ENCODE measurements around the gene C6. TPM values are rescaled to one million over a fixed set of nuclear protein-coding genes. Genes with fewer than 3 reads are reported as not detected.

The C6 gene
- total and polyA plus RNA-seq, 2 of the 13 experiments (the other 11 are each of a cell fraction or from before 2014, with no cell fraction given): 0.28 to 4.7 TPM

DNA sequence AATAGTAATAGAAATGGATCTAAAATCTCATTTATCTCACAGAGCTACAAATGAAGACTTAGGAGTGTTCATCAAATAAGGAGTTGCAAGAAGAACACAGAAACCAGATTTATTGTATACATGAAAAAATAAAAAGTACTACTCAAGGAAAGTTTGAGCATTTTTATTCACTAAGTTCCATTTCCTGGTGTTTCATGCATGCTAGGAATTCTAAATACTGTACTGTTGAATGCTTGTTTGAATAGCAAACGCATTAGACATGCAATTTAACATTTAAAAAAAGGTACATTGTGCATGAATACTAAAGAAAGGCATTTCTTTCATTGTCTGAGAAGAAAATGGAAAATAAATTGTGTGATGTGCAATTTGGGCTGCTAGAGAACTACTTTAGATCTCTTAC lies 52.1 kb downstream of the C6 start:
- Histone ChIP-seq H3K36me3 (replicated peaks in 1 of 2; ENCODE audit: control insufficient read depth in 1 of 2, insufficient read depth in 2 of 2, low read length in 2 of 2) (no peaks in the 10 kb centered on the region), H3K27me3 (ENCODE audit: control insufficient read depth in 1 of 2, insufficient read depth in 2 of 2, low read length in 2 of 2) (no peaks in the 10 kb centered on the region), H3K4me1 (ENCODE audit: insufficient read depth, low read length) (no peaks in the 10 kb centered on the region), H3K79me2 (ENCODE audit: insufficient read depth, low read length) (no peaks in the 10 kb centered on the region), H3K27ac (ENCODE audit: extremely low read length, insufficient read depth, low read length) (no peak overlapping the region), H3K4me3 (replicated peaks in 1 of 3; ENCODE audit: insufficient read depth in 1 of 3, low read depth in 2 of 3, low read length in 3 of 3) (no peak overlapping the region), H2AFZ (ENCODE audit: low read length) (no peak overlapping the region), H3K4me2 (ENCODE audit: low read depth, low read length) (no peak overlapping the region), H4K20me1 (ENCODE audit: insufficient read depth, low read length) (no peaks in the 10 kb centered on the region), H3K9ac (ENCODE audit: insufficient read depth, low read depth, low read length) (no peak overlapping the region), H3K9me3 (ENCODE audit: low read length) (0 out of 2 replicates have a peak, but pooled peaks cover 1% of the 10 kb centered on the region)
- ChIA-PET CTCF (ENCODE audit: low intra/inter-chr PET ratio, low total read pairs) (no interaction called here), POLR2A (no interaction called here)
- 0% methylated on average over 1 of the region's 1 CpG for WGBS (ENCODE audit: low lambda C conversion rate)
- no peak for ATAC-seq
- in situ Hi-C loops (cut with HindIII; ENCODE audit: extremely low pct_ligation_motif_present, low pct_unique_long_range_greater_than_20kb): no loop called here
- BruUV-seq (replicated peaks): no TSS peak
- no peak for TF ChIP-seq ZNF24 (IDR thresholded peaks at IDR 0.05)
- no peak for TF ChIP-seq GATA4 (IDR thresholded peaks at IDR 0.05; ENCODE audit: borderline replicate concordance, low read depth)
- no peak for TF ChIP-seq ESRRA (CRISPR knock-in tag; IDR thresholded peaks at IDR 0.05; ENCODE audit: low read depth)
- TF ChIP-seq MXD1 (CRISPR knock-in tag; IDR thresholded peaks at IDR 0.05): no peak
- intact Hi-C loops (cut with micrococcal nuclease; ENCODE audit: unreplicated experiment): no loop called here
- DNase-seq (ENCODE audit: low spot score): no peak
- no peak for FAIRE-seq

DNA sequence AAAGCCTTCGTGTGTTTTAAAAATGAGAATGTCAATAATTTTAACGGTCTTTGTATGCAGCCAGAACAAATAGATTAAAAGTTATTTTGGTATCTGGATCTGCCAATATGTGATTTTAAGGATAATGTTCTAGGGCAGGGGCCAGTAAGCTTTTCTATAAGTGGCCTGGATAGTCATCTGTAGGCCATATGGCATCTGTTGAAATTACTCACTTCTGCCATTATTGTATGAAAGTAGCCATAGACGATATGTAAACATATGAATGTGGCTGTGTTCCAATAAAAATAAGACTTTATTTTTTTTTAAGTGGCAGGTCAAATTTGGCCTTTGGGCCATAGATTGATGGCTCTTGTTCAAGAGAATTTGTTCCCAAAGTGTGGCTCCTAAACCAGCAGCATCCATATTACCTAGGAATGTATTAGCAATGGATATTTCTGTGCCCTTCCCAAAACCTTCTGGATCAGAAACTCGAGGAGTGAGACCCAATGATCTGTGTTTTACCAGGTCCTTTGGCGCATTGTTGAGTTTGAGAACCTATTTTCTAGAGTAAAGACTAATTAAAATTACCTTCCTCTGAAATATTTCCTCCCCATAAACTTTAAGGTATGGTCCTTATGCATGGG lies 55.9 kb downstream of the C6 start:
- 44% methylated on average over 5 of the region's 5 CpGs for WGBS (ENCODE audit: low lambda C conversion rate)

More for the DNA sequence above, 55.9 kb downstream of the C6 start:
- BruUV-seq (replicated peaks): no TSS peak
- Histone ChIP-seq H3K4me1 (ENCODE audit: insufficient read depth, low read length) (no peaks in the 10 kb centered on the region), H3K4me3 (replicated peaks in 1 of 3; ENCODE audit: insufficient read depth in 1 of 3, low read depth in 2 of 3, low read length in 3 of 3) (no peak overlapping the region), H3K27me3 (ENCODE audit: control insufficient read depth in 1 of 2, insufficient read depth in 2 of 2, low read length in 2 of 2) (no peaks in the 10 kb centered on the region), H3K4me2 (ENCODE audit: low read depth, low read length) (no peak overlapping the region), H3K9ac (ENCODE audit: insufficient read depth, low read depth, low read length) (no peak overlapping the region), H3K27ac (ENCODE audit: extremely low read length, insufficient read depth, low read length) (no peak overlapping the region), H3K9me3 (ENCODE audit: low read length) (no peaks in the 10 kb centered on the region), H3K79me2 (ENCODE audit: insufficient read depth, low read length) (no peaks in the 10 kb centered on the region), H2AFZ (ENCODE audit: low read length) (no peak overlapping the region), H4K20me1 (ENCODE audit: insufficient read depth, low read length) (no peaks in the 10 kb centered on the region), H3K36me3 (replicated peaks in 1 of 2; ENCODE audit: control insufficient read depth in 1 of 2, insufficient read depth in 2 of 2, low read length in 2 of 2) (no peaks in the 10 kb centered on the region)
- ATAC-seq: no peak
- ChIA-PET POLR2A (no interaction called here), CTCF (ENCODE audit: low intra/inter-chr PET ratio, low total read pairs) (no interaction called here)
- no peak for DNase-seq (ENCODE audit: low spot score)
- intact Hi-C loops (cut with micrococcal nuclease; ENCODE audit: unreplicated experiment): no loop called here
- TF ChIP-seq ZNF576 (CRISPR knock-in tag; IDR thresholded peaks at IDR 0.05) (no peak), CCDC6 (CRISPR knock-in tag; IDR thresholded peaks at IDR 0.05) (no peak), SCMH1 (CRISPR knock-in tag; IDR thresholded peaks at IDR 0.05; ENCODE audit: borderline replicate concordance) (no peak), ZSCAN12 (CRISPR knock-in tag; IDR thresholded peaks at IDR 0.05) (no peak), REPIN1 (CRISPR knock-in tag; IDR thresholded peaks at IDR 0.05; ENCODE audit: borderline replicate concordance, low read depth) (no peak), ZFP41 (CRISPR knock-in tag; IDR thresholded peaks at IDR 0.05; ENCODE audit: borderline replicate concordance) (no peak), MIER3 (CRISPR knock-in tag; IDR thresholded peaks at IDR 0.05; ENCODE audit: borderline replicate concordance) (no peak), SP1 (IDR thresholded peaks at IDR 0.05) (no peak), SP1 (CRISPR knock-in tag; IDR thresholded peaks at IDR 0.05) (no peak), ZNF639 (CRISPR knock-in tag; conservative IDR thresholded peaks at IDR 0.05) (no peak), IRX3 (CRISPR knock-in tag; IDR thresholded peaks at IDR 0.05; ENCODE audit: borderline replicate concordance, low read depth) (no peak), ZNF451 (CRISPR knock-in tag; IDR thresholded peaks at IDR 0.05) (no peak)
- in situ Hi-C loops (cut with HindIII; ENCODE audit: extremely low pct_ligation_motif_present, low pct_unique_long_range_greater_than_20kb): no loop called here
- FAIRE-seq: no peak

Measured in HepG2 (cell line).